ENCODE data around the gene VPS13D.

- TF ChIP-seq CTCF (conservative IDR thresholded peaks at IDR 0.05; ENCODE audit: low read depth, low read length) (no peak), EZH2phosphoT487 (IDR thresholded peaks at IDR 0.05; ENCODE audit: borderline replicate concordance, low read length) (no peak), EZH2 (IDR thresholded peaks at IDR 0.05; ENCODE audit: low read length, unreplicated experiment) (no peak)
These were observed 266.5 kb downstream of the VPS13D start for GRCh38 chr1:12496154-12496961.

All from PC-3 (cell line).